Activated B cell treated with CpG ODN at 0.5 μM for 24 hours (primary cell): ENCODE results near the gene HOXA10. TPM values are rescaled to one million over a fixed set of nuclear protein-coding genes. Genes with fewer than 3 reads are reported as not detected.

Experiments
- ATAC-seq: fragments of 200-7000 bp; cut with Tn5 transposase; one replicate; pipeline ENCODE4 v1.10.0; 2021; ENCODE audit warnings: low read depth, mild to moderate bottlenecking, moderate library complexity
- CTCF ChIA-PET: fragments of 350-600 bp; sonication (Branson Sonifier 250); formaldehyde crosslinking; loops from one replicate; lab custom pipeline; 2021; ENCODE audit warnings: antibody characterized with exemption; lab: Charles Lee
- POLR2A ChIA-PET: fragments of 350-600 bp; sonication (Branson Sonifier 250); formaldehyde crosslinking; loops from one replicate; lab custom pipeline; 2021; ENCODE audit warnings: antibody characterized with exemption; lab: Charles Lee
- DNase-seq: peaks from one replicate; pipeline ENCODE4 v3.0.0; 2022
- H3K27ac Mint-ChIP-seq: one replicate; pipeline ENCODE4 v1.8.0; 2020; ENCODE audit warnings: mixed read lengths
- H3K27me3 Mint-ChIP-seq: one replicate; pipeline ENCODE4 v1.8.0; 2021; ENCODE audit warnings: mixed read lengths
- H3K36me3 Mint-ChIP-seq: one replicate; pipeline ENCODE4 v1.8.0; 2021; ENCODE audit warnings: low read depth, mixed read lengths
- H3K4me1 Mint-ChIP-seq: one replicate; pipeline ENCODE4 v1.8.0; 2021; ENCODE audit warnings: mixed read lengths
- H3K4me3 Mint-ChIP-seq: one replicate; pipeline ENCODE4 v1.8.0; 2020; ENCODE audit warnings: mild to moderate bottlenecking, mixed read lengths
- H3K9me3 Mint-ChIP-seq: one replicate; pipeline ENCODE4 v1.8.0; 2020; ENCODE audit warnings: mixed read lengths
- intact Hi-C: fragments of 100-400 bp; cut with micrococcal nuclease; formaldehyde crosslinking; loops from one replicate; pipeline ENCODE4 v1.15.1; 2024
- total RNA-seq: library from RNA; stranded (reverse); gene quantifications from 2 replicates; pipeline ENCODE4 v1.2.3, GENCODE V29; 2022
- TF ChIP-seq, protein P1 (sequence below): fragments of 200-600 bp; IDR thresholded peaks from one replicate; pipeline ENCODE4 v1.8.0; 2022; ENCODE audit warnings: antibody characterized with exemption, mild to moderate bottlenecking

Gene HOXA10
- total RNA-seq, 1 donor from 2014 or later: 0.24 TPM

DNA sequence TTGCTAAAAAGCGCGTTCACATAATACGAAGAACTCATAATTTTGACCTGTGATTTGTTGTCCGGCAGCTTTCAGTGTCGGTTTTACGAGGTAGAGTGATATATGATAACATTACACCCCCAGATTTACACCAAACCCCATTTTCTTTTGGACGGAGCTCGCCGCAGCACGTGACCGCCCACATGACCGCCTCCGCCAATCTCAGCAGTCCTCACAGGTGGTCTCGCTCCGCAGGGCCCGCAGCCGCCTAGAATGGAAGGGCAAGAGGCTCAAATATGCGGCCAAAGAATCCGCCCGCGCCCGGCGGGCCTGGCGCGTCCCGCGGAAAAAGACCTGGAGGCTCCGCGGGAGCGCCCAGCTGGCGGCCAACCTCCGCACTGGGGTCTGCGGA, 17.6 kb downstream of the HOXA10 start, which contains the start of gene HOXA7:
TSS of gene HOXA7 (minus strand) at position 168 of the 391 bp plus-strand sequence. CDS start at position 38, 130 bp downstream.
- Mint-ChIP-seq H3K27ac (peak within 1 kb of the TSS; percentile 72), H3K9me3 (no peaks in the 10 kb centered on the region), H3K4me1 (peaks cover 47% of the 10 kb centered on the region), H3K27me3 (peaks cover 80% of the 10 kb centered on the region), H3K4me3 (peak within 1 kb of the TSS; percentile 46), H3K36me3 (no peaks in the 10 kb centered on the region)
- POLR2A ChIA-PET: interaction anchor here (0.8 kb wide), 1 partner anchor 45 kb away, joined by 3 read pairs; no protein-coding TSS in a partner anchor
- DNase-seq: no peak
- no peak for ATAC-seq
- CTCF ChIA-PET: no interaction called here
- intact Hi-C loops: loop anchor here (2.0 kb wide), 1 partner anchor 92 kb away; no protein-coding TSS in a partner anchor
- TF ChIP-seq, protein P1, sequence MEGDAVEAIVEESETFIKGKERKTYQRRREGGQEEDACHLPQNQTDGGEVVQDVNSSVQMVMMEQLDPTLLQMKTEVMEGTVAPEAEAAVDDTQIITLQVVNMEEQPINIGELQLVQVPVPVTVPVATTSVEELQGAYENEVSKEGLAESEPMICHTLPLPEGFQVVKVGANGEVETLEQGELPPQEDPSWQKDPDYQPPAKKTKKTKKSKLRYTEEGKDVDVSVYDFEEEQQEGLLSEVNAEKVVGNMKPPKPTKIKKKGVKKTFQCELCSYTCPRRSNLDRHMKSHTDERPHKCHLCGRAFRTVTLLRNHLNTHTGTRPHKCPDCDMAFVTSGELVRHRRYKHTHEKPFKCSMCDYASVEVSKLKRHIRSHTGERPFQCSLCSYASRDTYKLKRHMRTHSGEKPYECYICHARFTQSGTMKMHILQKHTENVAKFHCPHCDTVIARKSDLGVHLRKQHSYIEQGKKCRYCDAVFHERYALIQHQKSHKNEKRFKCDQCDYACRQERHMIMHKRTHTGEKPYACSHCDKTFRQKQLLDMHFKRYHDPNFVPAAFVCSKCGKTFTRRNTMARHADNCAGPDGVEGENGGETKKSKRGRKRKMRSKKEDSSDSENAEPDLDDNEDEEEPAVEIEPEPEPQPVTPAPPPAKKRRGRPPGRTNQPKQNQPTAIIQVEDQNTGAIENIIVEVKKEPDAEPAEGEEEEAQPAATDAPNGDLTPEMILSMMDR: no peak

DNA sequence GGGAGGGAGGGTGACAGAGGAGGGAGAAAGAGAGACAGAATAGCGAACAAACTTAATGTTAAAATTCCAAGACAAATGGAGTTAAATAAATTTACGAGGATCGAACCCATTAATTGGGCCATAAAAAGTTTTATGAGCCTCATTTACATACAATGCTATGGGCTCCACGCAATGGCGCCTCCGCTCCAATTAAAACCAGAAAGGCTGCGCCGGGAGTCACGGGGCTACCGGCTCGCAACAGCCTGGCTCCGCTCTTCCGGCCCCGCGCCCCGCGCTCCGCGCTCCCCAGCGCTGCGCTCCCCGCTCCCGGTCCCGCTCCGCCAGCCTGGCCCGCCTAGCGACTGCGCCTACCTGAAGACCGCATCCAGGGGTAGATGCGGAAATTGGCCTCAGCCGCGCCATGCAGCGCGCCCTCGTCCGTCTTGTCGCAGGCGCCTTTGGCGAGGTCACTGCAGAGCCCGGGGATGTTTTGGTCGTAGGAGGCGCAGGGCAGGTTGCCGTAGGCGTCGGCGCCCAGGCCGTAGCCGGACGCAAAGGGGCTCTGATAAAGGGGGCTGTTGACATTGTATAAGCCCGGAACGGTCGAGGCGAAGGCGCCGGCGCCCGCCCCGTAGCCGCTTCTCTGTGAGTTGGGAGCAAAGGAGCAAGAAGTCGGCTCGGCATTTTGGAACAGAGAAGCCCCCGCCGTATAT, 18.2 kb downstream of the HOXA10 start:
- H3K4me3 Mint-ChIP-seq: peak overlapping the region; percentile 46
- TF ChIP-seq, protein P1: no peak
- no peaks in the 10 kb centered on the region for H3K36me3 Mint-ChIP-seq
- ATAC-seq (no peak), DNase-seq (no peak)
- peak overlapping the region; percentile 63 for H3K27ac Mint-ChIP-seq
- peaks cover 48% of the 10 kb centered on the region for H3K4me1 Mint-ChIP-seq
- intact Hi-C loops: loop anchor here (2.0 kb wide), 1 partner anchor 93 kb away; no protein-coding TSS in a partner anchor
- ChIA-PET CTCF (no interaction called here), POLR2A (no interaction called here)
- no peaks in the 10 kb centered on the region for H3K9me3 Mint-ChIP-seq
- H3K27me3 Mint-ChIP-seq: peaks cover 82% of the 10 kb centered on the region

DNA sequence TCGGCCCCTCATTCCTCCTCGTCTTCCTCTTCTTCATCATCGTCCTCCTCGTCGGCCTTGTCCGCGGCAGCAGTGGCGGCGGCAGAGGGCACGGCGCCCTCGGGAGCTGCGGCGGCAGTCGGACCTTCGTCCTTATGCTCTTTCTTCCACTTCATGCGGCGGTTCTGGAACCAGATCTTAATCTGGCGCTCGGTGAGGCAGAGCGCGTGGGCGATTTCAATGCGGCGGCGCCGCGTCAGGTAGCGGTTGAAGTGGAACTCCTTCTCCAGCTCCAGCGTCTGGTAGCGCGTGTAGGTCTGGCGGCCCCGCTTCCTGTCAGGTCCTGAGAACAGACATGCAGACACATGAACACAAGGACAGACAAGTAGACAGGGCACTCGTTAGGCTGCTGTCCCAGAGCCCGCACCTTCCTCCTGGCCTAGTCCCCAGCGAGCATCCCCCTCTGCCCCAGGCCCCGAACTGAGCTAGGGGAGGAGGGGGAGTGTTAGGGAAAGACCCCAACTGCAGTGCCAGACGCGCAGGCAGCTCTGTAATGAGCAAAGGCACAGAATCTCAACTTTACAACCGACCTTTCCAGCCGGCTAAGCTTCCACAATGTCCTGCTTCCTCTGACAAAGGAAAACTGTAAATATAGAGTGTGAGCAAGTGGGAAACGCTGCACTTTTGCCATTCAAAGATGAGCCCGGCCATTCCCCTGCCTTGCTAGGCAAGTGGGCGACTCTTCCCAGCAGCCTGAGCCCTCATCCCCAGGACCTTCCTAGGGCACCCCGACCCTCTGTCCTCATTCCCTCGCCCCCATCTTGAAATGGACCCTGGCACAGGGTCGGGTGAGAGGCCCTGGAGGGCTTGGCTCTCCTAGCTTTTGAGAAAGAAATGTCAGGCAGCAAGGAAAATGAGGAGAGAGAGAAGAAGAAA, 19.0 kb downstream of the HOXA10 start:
- intact Hi-C loops: no loop called here
- Mint-ChIP-seq H3K9me3 (no peaks in the 10 kb centered on the region), H3K4me1 (peaks cover 53% of the 10 kb centered on the region), H3K27ac (peak overlapping the region; percentile 63), H3K36me3 (no peaks in the 10 kb centered on the region), H3K27me3 (peaks cover 83% of the 10 kb centered on the region), H3K4me3 (peak overlapping the region; percentile 46)
- POLR2A ChIA-PET: no interaction called here
- CTCF ChIA-PET: no interaction called here
- no peak for DNase-seq
- no peak for ATAC-seq
- TF ChIP-seq, protein P1: no peak

DNA sequence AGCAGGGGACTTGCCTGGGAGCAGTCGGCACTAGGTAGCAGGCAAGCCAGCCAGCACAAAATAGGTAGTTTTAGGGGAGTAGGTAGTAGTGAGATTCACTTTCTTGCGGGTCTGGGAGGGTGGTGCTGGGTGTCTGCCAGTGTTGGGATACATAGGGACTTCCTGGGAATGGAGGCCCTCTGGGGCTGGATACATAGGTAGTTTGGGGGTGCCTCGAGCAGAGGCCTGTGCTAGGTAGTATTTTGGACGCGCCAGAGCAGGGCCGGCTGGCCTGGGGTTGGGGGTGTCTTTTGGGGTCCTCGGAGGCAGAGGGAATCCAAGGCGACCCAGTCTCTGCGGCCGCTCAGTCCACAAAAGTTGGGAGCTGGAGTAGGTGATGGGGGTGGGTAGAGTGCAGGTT, 19.8 kb downstream of the HOXA10 start:
- Mint-ChIP-seq H3K27ac (peak overlapping the region; percentile 18), H3K9me3 (no peaks in the 10 kb centered on the region), H3K27me3 (peaks cover 77% of the 10 kb centered on the region), H3K36me3 (no peaks in the 10 kb centered on the region), H3K4me1 (peaks cover 49% of the 10 kb centered on the region), H3K4me3 (peak overlapping the region; percentile 38)
- ATAC-seq: no peak
- CTCF ChIA-PET: no interaction called here
- TF ChIP-seq, protein P1: no peak
- DNase-seq: no peak
- intact Hi-C loops: no loop called here
- POLR2A ChIA-PET: no interaction called here

DNA sequence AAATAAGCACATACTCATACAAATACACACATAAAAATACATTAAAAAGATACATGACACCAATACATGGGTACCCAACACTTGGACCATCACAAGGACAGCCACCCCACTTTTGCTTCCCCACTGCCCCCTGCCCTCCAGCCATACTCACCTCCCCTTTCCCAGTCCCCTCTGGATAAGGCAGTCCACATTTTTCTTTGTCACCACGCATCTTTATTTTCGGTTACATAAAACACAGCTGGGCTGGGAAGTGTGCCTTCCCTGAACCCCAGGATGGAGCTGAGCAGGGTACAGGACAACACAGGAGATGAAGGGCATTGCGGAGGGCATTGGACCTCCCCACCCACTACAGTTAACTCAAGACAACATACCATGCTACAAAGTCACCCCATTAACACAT, 20.6 kb downstream of the HOXA10 start:
- no peak for ATAC-seq
- H3K4me1 Mint-ChIP-seq: peaks cover 47% of the 10 kb centered on the region
- H3K36me3 Mint-ChIP-seq: no peaks in the 10 kb centered on the region
- TF ChIP-seq, protein P1: no peak
- ChIA-PET POLR2A (no interaction called here), CTCF (interaction anchor here (1.6 kb wide), 1 partner anchor 299 kb away, joined by 3 read pairs; no protein-coding TSS in a partner anchor)
- H3K4me3 Mint-ChIP-seq: no peak overlapping the region
- peaks cover 76% of the 10 kb centered on the region for H3K27me3 Mint-ChIP-seq
- no peaks in the 10 kb centered on the region for H3K9me3 Mint-ChIP-seq
- no peak overlapping the region for H3K27ac Mint-ChIP-seq
- intact Hi-C loops: no loop called here
- no peak for DNase-seq
